ENCODE measurements around the gene ARRDC3. TPM values are rescaled to one million over a fixed set of nuclear protein-coding genes. Genes with fewer than 3 reads are reported as not detected.

Gene ARRDC3
- total and polyA plus RNA-seq, 2 experiments from 2014 or later: 11.9 to 16.5 TPM

- peaks cover 26% of the 10 kb centered on the region for H3K4me1 Mint-ChIP-seq
- H3K9me3 Mint-ChIP-seq: no peaks in the 10 kb centered on the region
- no peaks in the 10 kb centered on the region for H4K20me1 ChIP-seq (replicated peaks; ENCODE audit: insufficient read depth)
- H2AFZ ChIP-seq: no peak overlapping the region; the same call in 1 of the 2 replicates
- H3K36me3 Mint-ChIP-seq (ENCODE audit: low read depth): no peaks in the 10 kb centered on the region
- H3K4me3 Mint-ChIP-seq: no peak overlapping the region
- no peaks in the 10 kb centered on the region for H3K36me3 ChIP-seq (ENCODE audit: insufficient read depth)
- H3K27ac ChIP-seq (ENCODE audit: low read depth): no peak overlapping the region
- H3K27ac Mint-ChIP-seq: peak overlapping the region; percentile 5; the same call in 1 of the 2 replicates
- no peaks in the 10 kb centered on the region for H3K27me3 ChIP-seq (ENCODE audit: insufficient read depth)
- no peak overlapping the region for H3K4me3 ChIP-seq
- H3K4me1 ChIP-seq (ENCODE audit: insufficient read depth): peaks cover 28% of the 10 kb centered on the region
- H3F3A ChIP-seq (replicated peaks; ENCODE audit: low read depth): no peaks in the 10 kb centered on the region
- DNase-seq (ENCODE audit: low spot score) (no peak), ATAC-seq (no peak)
- no peak overlapping the region for H3K4me2 ChIP-seq
- no peaks in the 10 kb centered on the region for H3K27me3 Mint-ChIP-seq (ENCODE audit: insufficient read depth, low read depth, poor library complexity)
- no peak for TF ChIP-seq CREB1 (CRISPR knock-in tag; IDR thresholded peaks at IDR 0.05; ENCODE audit: low read depth)
- TF ChIP-seq CTCF (conservative IDR thresholded peaks at IDR 0.05; ENCODE audit: low read depth in 2 of 2): no peak
- no peak for TF ChIP-seq REST (IDR thresholded peaks at IDR 0.05; ENCODE audit: unreplicated experiment)
- no peak for TF ChIP-seq EZH2phosphoT487 (IDR thresholded peaks at IDR 0.05; ENCODE audit: unreplicated experiment)
- TF ChIP-seq EZH2 (IDR thresholded peaks at IDR 0.05; ENCODE audit: low read depth, unreplicated experiment): no peak
- TF ChIP-seq NANOG (IDR thresholded peaks at IDR 0.05; ENCODE audit: borderline replicate concordance): no peak
- no peak for TF ChIP-seq STAT1 (IDR thresholded peaks at IDR 0.05; ENCODE audit: unreplicated experiment)
- no peak for TF ChIP-seq ZNF331 (CRISPR knock-in tag; IDR thresholded peaks at IDR 0.05; ENCODE audit: low read depth)
- no peak for TF ChIP-seq JUNB (IDR thresholded peaks at IDR 0.05; ENCODE audit: unreplicated experiment)
- TF ChIP-seq, protein P1, sequence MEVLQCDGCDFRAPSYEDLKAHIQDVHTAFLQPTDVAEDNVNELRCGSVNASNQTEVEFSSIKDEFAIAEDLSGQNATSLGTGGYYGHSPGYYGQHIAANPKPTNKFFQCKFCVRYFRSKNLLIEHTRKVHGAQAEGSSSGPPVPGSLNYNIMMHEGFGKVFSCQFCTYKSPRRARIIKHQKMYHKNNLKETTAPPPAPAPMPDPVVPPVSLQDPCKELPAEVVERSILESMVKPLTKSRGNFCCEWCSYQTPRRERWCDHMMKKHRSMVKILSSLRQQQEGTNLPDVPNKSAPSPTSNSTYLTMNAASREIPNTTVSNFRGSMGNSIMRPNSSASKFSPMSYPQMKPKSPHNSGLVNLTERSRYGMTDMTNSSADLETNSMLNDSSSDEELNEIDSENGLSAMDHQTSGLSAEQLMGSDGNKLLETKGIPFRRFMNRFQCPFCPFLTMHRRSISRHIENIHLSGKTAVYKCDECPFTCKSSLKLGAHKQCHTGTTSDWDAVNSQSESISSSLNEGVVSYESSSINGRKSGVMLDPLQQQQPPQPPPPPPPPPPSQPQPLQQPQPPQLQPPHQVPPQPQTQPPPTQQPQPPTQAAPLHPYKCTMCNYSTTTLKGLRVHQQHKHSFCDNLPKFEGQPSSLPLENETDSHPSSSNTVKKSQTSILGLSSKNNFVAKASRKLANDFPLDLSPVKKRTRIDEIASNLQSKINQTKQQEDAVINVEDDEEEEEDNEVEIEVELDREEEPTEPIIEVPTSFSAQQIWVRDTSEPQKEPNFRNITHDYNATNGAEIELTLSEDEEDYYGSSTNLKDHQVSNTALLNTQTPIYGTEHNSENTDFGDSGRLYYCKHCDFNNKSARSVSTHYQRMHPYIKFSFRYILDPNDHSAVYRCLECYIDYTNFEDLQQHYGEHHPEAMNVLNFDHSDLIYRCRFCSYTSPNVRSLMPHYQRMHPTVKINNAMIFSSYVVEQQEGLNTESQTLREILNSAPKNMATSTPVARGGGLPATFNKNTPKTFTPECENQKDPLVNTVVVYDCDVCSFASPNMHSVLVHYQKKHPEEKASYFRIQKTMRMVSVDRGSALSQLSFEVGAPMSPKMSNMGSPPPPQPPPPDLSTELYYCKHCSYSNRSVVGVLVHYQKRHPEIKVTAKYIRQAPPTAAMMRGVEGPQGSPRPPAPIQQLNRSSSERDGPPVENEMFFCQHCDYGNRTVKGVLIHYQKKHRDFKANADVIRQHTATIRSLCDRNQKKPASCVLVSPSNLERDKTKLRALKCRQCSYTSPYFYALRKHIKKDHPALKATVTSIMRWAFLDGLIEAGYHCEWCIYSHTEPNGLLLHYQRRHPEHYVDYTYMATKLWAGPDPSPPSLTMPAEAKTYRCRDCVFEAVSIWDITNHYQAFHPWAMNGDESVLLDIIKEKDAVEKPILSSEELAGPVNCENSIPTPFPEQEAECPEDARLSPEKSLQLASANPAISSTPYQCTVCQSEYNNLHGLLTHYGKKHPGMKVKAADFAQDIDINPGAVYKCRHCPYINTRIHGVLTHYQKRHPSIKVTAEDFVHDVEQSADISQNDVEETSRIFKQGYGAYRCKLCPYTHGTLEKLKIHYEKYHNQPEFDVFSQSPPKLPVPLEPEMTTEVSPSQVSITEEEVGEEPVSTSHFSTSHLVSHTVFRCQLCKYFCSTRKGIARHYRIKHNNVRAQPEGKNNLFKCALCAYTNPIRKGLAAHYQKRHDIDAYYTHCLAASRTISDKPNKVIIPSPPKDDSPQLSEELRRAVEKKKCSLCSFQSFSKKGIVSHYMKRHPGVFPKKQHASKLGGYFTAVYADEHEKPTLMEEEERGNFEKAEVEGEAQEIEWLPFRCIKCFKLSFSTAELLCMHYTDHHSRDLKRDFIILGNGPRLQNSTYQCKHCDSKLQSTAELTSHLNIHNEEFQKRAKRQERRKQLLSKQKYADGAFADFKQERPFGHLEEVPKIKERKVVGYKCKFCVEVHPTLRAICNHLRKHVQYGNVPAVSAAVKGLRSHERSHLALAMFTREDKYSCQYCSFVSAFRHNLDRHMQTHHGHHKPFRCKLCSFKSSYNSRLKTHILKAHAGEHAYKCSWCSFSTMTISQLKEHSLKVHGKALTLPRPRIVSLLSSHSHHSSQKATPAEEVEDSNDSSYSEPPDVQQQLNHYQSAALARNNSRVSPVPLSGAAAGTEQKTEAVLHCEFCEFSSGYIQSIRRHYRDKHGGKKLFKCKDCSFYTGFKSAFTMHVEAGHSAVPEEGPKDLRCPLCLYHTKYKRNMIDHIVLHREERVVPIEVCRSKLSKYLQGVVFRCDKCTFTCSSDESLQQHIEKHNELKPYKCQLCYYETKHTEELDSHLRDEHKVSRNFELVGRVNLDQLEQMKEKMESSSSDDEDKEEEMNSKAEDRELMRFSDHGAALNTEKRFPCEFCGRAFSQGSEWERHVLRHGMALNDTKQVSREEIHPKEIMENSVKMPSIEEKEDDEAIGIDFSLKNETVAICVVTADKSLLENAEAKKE (CRISPR knock-in tag; IDR thresholded peaks at IDR 0.05): no peak
- TF ChIP-seq POLR2AphosphoS5 (IDR thresholded peaks at IDR 0.05; ENCODE audit: low read depth): no peak
- no peak for TF ChIP-seq ETS1 (IDR thresholded peaks at IDR 0.05)
- TF ChIP-seq ZNF114 (CRISPR knock-in tag; IDR thresholded peaks at IDR 0.05): no peak
- no peaks in the 10 kb centered on the region for H3K9me2 ChIP-seq (ENCODE audit: insufficient read depth)
- no peaks in the 10 kb centered on the region for H3K79me2 ChIP-seq (replicated peaks; ENCODE audit: insufficient read depth)
These were observed 53.8 kb downstream of the ARRDC3 start for GRCh38 chr5:91329283-91329682.
